Uterus (tissue), 2 donors: ENCODE measurements around the gene FAM184B.

Experiments
- CTCF ChIP-seq, 4 experiments: fragments of 200-600 bp in 2 of 4; fragments of 450-650 bp in 2 of 4; sonication (generic) in 2 of 4; IDR thresholded peaks; one replicate each; pipeline ENCODE4 v1.5.1; 2016 to 2019; ENCODE audit warnings: antibody characterized with exemption in 4 of 4, mild to moderate bottlenecking in 2 of 4, moderate library complexity in 1 of 4
- POLR2A ChIP-seq, 2 donors: fragments of 450-650 bp; IDR thresholded peaks; one replicate each; pipeline ENCODE4 v1.6.1; 2016; ENCODE audit warnings: antibody characterized with exemption in 2 of 2, mild to moderate bottlenecking in 1 of 2, moderate library complexity in 1 of 2

DNA sequence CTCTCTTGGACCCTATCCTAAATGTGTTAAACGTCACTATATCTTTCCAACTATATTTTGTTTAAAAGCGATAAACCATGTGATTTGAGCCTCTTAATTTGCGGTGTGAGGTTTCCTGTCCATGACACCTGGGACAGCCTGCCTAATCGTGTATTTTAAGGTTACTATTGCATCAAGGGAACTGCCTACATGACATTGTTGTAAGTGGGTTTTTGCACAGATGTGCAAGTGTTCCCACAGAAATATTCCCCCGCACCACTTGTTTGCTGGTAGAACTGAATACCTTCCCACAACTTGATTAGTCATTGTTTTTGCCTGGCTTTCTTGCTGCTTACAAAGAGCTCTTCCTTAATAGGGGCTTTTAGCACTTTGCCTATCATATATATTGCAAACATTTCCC lies 5.1 kb upstream of the FAM184B start:
- TF ChIP-seq CTCF (IDR thresholded peaks at IDR 0.05) = no peak
- TF ChIP-seq POLR2A (IDR thresholded peaks at IDR 0.05) = no peak
